CD4-positive, alpha-beta memory T cell (primary cell): Measurements from ENCODE around the gene ZC3H4. TPM values are rescaled to one million over a fixed set of nuclear protein-coding genes. Genes with fewer than 3 reads are reported as not detected.

ENCODE experiments used
- CTCF ChIA-PET: fragments of 350-600 bp; sonication (Branson Sonifier 250); formaldehyde crosslinking; loops from one replicate; lab custom pipeline; 2021; ENCODE audit warnings: inconsistent platforms; ENCODE audit not compliant: partially characterized antibody; lab: Charles Lee
- POLR2A ChIA-PET: fragments of 350-600 bp; sonication (Branson Sonifier 250); formaldehyde crosslinking; loops from one replicate; lab custom pipeline; 2021; ENCODE audit not compliant: partially characterized antibody; lab: Charles Lee
- DNase-seq, 5 donors: peaks; one replicate each; pipeline versions ENCODE4 v3.0.0 to v3.0.0-alpha.2; 2020 to 2022; ENCODE audit warnings: mixed read lengths in 1 of 5
- H3K27ac ChIP-seq: one replicate; pipeline ENCODE4 v1.7.0; 2013; ENCODE audit warnings: low read depth, low read length
- H3K27me3 ChIP-seq: 2 replicates; pipeline ENCODE4 v1.7.0; 2013; ENCODE audit warnings: mild to moderate bottlenecking, low read length, moderate library complexity; ENCODE audit not compliant: insufficient read depth
- H3K36me3 ChIP-seq: 2 replicates; pipeline ENCODE4 v1.7.0; 2013; ENCODE audit warnings: mild to moderate bottlenecking, low read length, moderate library complexity; ENCODE audit not compliant: insufficient read depth
- H3K4me1 ChIP-seq: 2 replicates; pipeline ENCODE4 v1.7.0; 2013; ENCODE audit warnings: mild to moderate bottlenecking, low read length, moderate library complexity; ENCODE audit not compliant: insufficient read depth
- H3K4me3 ChIP-seq, 2 donors: one replicate each; pipeline ENCODE4 v1.7.0; 2013; ENCODE audit warnings: low read length in 2 of 2, mild to moderate bottlenecking in 1 of 2
- H3K9me3 ChIP-seq, 2 donors: one replicate each; pipeline ENCODE4 v1.7.0; 2013; ENCODE audit warnings: low read length in 2 of 2, control low read depth in 1 of 2; ENCODE audit not compliant: control insufficient read depth in 1 of 2
- H3K27ac Mint-ChIP-seq, 7 donors: one replicate each; pipeline ENCODE4 v1.8.0; 2020 to 2021; ENCODE audit warnings: mixed read lengths in 7 of 7, mild to moderate bottlenecking in 6 of 7, inconsistent platforms in 3 of 7, moderate library complexity in 3 of 7
- H3K27me3 Mint-ChIP-seq, 2 donors: one replicate each; pipeline ENCODE4 v1.8.0; 2020 to 2021; ENCODE audit warnings: mixed read lengths in 2 of 2
- H3K36me3 Mint-ChIP-seq, 2 donors: one replicate each; pipeline ENCODE4 v1.8.0; 2020 to 2021; ENCODE audit warnings: mixed read lengths in 2 of 2, inconsistent platforms in 1 of 2, mild to moderate bottlenecking in 1 of 2
- H3K4me1 Mint-ChIP-seq, 4 donors: one replicate each; pipeline ENCODE4 v1.8.0; 2020 to 2021; ENCODE audit warnings: mixed read lengths in 4 of 4, mild to moderate bottlenecking in 1 of 4
- H3K4me3 Mint-ChIP-seq, 8 donors: one replicate each; pipeline ENCODE4 v1.8.0; 2020 to 2021; ENCODE audit warnings: mixed read lengths in 8 of 8, mild to moderate bottlenecking in 7 of 8, moderate library complexity in 6 of 8, inconsistent platforms in 3 of 8
- H3K9me3 Mint-ChIP-seq, 8 donors: one replicate each; pipeline ENCODE4 v1.8.0; 2020 to 2021; ENCODE audit warnings: mixed read lengths in 8 of 8, mild to moderate bottlenecking in 5 of 8, inconsistent platforms in 3 of 8, moderate library complexity in 1 of 8
- intact Hi-C: fragments of 100-400 bp; cut with micrococcal nuclease; formaldehyde crosslinking; loops from one replicate; pipeline ENCODE4 v1.15.1; 2023
- polyA plus RNA-seq, 2 donors: library from polyadenylated mRNA; unstranded; fragments of 300-500 nt; fragmentation: Illumina TruSeq; gene quantifications; one replicate each; pipeline ENCODE4 v1.2.3, GENCODE V29; 2021
- total RNA-seq, 2 experiments: library from RNA; stranded (reverse); gene quantifications; one replicate each; pipeline ENCODE4 v1.2.3, GENCODE V29; 2021

ZC3H4 gene
- total and polyA plus RNA-seq, 4 experiments from 2014 or later = 0.33 to 75.7 (median 39.1) TPM

DNA sequence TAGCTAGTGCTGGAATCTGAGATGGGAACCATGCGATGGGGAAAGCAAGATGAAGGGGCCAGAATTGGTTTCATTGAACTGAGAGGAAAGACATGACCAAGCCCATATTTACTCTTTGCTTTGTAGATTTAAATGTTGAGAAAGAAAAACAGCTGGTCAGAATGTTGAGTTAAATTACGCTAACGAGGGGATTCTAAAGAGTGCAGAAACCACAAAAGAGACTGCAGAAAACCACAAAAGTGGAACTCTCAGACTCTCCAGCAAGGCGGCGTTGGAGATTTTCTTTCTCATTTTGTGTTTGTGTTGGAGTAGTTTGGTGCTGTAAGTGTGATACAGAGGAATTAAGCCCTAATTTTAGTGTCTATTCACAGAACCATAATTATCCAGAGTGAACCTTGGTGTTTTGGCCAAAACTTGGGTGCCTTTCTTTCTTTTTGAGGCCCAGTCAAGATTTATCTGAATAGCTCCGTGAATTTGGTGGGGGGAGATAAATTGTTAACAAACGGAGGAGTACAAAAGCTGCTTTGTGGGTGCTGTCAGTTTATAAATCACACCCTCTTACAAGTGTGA, 43.4 kb upstream of the ZC3H4 start:
- H3K4me3 Mint-ChIP-seq = peak overlapping the region; percentile 62 to 90 (median 82)
- intact Hi-C loops = loop anchor here (5.0 kb wide), 1 partner anchor 70 kb away; no protein-coding TSS in a partner anchor
- H3K27ac ChIP-seq = peak overlapping the region; percentile 43
- peaks cover 24% of the 10 kb centered on the region for H3K36me3 ChIP-seq
- peak in 4 of 5 donors; percentile 28 to 40 (median 32) for DNase-seq
- POLR2A ChIA-PET = interaction anchor here (0.6 to 8.7 kb wide), 14 partner anchors 10 to 117 kb away, joined by 3 to 140 read pairs (median 19); partner anchors contain the start of genes CCDC9, SAE1 and ZC3H4
- peaks cover 19 to 39% of the 10 kb centered on the region in 2 donors for H3K36me3 Mint-ChIP-seq
- no peaks in the 10 kb centered on the region for H3K27me3 ChIP-seq
- H3K9me3 ChIP-seq = no peaks in the 10 kb centered on the region
- H3K9me3 Mint-ChIP-seq = no peaks in the 10 kb centered on the region
- CTCF ChIA-PET = interaction anchor here (1.4 to 22.4 kb wide), 9 partner anchors 10 to 144 kb away, joined by 4 to 609 read pairs (median 20); partner anchors contain the start of gene CCDC9
- peaks cover 68% of the 10 kb centered on the region for H3K4me1 ChIP-seq
- peak overlapping the region in 1 of 2 donors; percentile 17 for H3K4me3 ChIP-seq
- no peaks in the 10 kb centered on the region for H3K27me3 Mint-ChIP-seq
- peaks cover 40 to 69% (median 56%) of the 10 kb centered on the region in 4 donors for H3K4me1 Mint-ChIP-seq
- peak overlapping the region; percentile 76 to 98 (median 90) for H3K27ac Mint-ChIP-seq

GRCh38 chr19:47155148-47155547, 41.6 kb upstream of the ZC3H4 start:
- peaks cover 37% of the 10 kb centered on the region for H3K36me3 ChIP-seq
- H3K4me3 ChIP-seq = no peak overlapping the region
- H3K4me3 Mint-ChIP-seq = peak overlapping the region in 4 of 8 donors; percentile 20 to 26 (median 23)
- H3K9me3 ChIP-seq = no peaks in the 10 kb centered on the region
- no peaks in the 10 kb centered on the region for H3K27me3 Mint-ChIP-seq
- H3K4me1 Mint-ChIP-seq = peaks cover 33 to 71% (median 52%) of the 10 kb centered on the region in 4 donors
- H3K36me3 Mint-ChIP-seq = peaks cover 35 to 51% of the 10 kb centered on the region in 2 donors
- peak overlapping the region in 5 of 7 donors; percentile 37 to 76 (median 68) for H3K27ac Mint-ChIP-seq
- ChIA-PET POLR2A (interaction anchor here (1.1 to 4.8 kb wide), 2 partner anchors 70 to 89 kb away, joined by 3 to 46 read pairs; no protein-coding TSS in a partner anchor), CTCF (interaction anchor here (1.5 to 22.4 kb wide), 4 partner anchors 9 to 95 kb away, joined by 5 to 609 read pairs (median 44); partner anchors contain the start of gene CCDC9)
- H3K27ac ChIP-seq = no peak overlapping the region
- no peak for DNase-seq
- peaks cover 56% of the 10 kb centered on the region for H3K4me1 ChIP-seq
- H3K9me3 Mint-ChIP-seq = no peaks in the 10 kb centered on the region
- intact Hi-C loops = loop anchor here (5.0 kb wide), 1 partner anchor 72 kb away; no protein-coding TSS in a partner anchor
- no peaks in the 10 kb centered on the region for H3K27me3 ChIP-seq

DNA sequence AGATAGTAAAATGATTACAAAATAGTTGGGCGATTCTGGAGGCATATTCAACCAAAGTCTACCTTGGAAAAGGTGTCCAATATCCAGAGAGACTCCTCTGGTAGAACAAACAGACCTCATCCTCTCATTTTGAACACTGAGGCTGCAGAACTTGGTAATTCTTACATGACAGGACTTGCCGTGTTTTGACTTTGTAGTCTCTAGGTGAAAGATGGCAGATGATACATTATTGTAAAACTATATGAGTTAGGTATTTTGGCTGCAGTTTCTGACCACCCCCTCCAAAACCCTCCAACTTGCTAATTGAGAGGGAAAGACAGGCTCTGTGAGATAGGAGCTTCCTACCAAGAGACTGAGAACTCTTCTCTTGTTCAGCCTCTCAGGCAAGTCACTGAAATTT, 39.7 kb upstream of the ZC3H4 start:
- H3K36me3 ChIP-seq = peaks cover 37% of the 10 kb centered on the region
- intact Hi-C loops = no loop called here

GRCh38 chr19:47152632-47153031, 39.1 kb upstream of the ZC3H4 start:
- Histone ChIP-seq H3K9me3 (no peaks in the 10 kb centered on the region), H3K4me3 (no peak overlapping the region), H3K27me3 (no peaks in the 10 kb centered on the region), H3K36me3 (peaks cover 37% of the 10 kb centered on the region), H3K27ac (no peak overlapping the region), H3K4me1 (peaks cover 48% of the 10 kb centered on the region)
- no peaks in the 10 kb centered on the region for H3K27me3 Mint-ChIP-seq
- no peak overlapping the region for H3K4me3 Mint-ChIP-seq
- H3K36me3 Mint-ChIP-seq = peaks cover 41 to 54% of the 10 kb centered on the region in 2 donors
- DNase-seq = no peak
- intact Hi-C loops = no loop called here
- ChIA-PET POLR2A (no interaction called here), CTCF (interaction anchor here (0.6 to 22.4 kb wide), 5 partner anchors 46 to 119 kb away, joined by 3 to 609 read pairs (median 3); partner anchors contain the start of gene CCDC9)
- no peaks in the 10 kb centered on the region for H3K9me3 Mint-ChIP-seq
- H3K27ac Mint-ChIP-seq = no peak overlapping the region
- peaks cover 26 to 68% (median 45%) of the 10 kb centered on the region in 4 donors for H3K4me1 Mint-ChIP-seq

More for the DNA sequence above, 39.7 kb upstream of the ZC3H4 start:
- ChIA-PET POLR2A (interaction anchor here (1.4 kb wide), 1 partner anchor 7 kb away, joined by 4 read pairs; no protein-coding TSS in a partner anchor), CTCF (interaction anchor here (1.4 to 22.4 kb wide), 3 partner anchors 28 to 97 kb away, joined by 3 to 609 read pairs (median 80); partner anchors contain the start of gene CCDC9)
- Histone ChIP-seq H3K4me1 (peaks cover 50% of the 10 kb centered on the region), H3K4me3 (no peak overlapping the region), H3K27me3 (no peaks in the 10 kb centered on the region), H3K9me3 (no peaks in the 10 kb centered on the region), H3K27ac (no peak overlapping the region)
- Mint-ChIP-seq H3K4me1 (peaks cover 28 to 68% (median 45%) of the 10 kb centered on the region in 4 donors), H3K36me3 (peaks cover 41 to 56% of the 10 kb centered on the region in 2 donors), H3K4me3 (no peak overlapping the region), H3K27ac (no peak overlapping the region), H3K9me3 (no peaks in the 10 kb centered on the region), H3K27me3 (no peaks in the 10 kb centered on the region)
- no peak for DNase-seq

DNA sequence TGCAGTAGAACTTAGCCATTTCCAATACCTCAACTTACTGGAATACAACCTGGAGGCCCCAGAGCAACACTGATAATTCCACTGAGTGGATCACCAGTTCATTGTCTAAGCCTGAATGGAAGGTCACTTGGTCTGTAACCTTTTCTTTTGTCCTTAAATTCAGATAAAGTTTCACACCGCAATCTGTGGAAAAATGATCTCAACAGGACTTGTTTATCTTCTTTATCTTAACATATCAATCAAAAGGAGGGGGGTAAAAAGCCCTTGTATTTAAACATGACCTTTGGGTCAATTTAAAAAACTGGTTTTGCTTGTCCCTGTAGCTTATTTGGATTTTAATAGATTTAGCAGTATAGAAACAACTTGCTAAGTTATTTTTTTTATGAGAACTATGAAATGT, 38.6 kb upstream of the ZC3H4 start:
- intact Hi-C loops = no loop called here
- Histone ChIP-seq H3K9me3 (no peaks in the 10 kb centered on the region), H3K27ac (no peak overlapping the region), H3K4me3 (no peak overlapping the region), H3K4me1 (peaks cover 47% of the 10 kb centered on the region), H3K27me3 (no peaks in the 10 kb centered on the region), H3K36me3 (peaks cover 37% of the 10 kb centered on the region)
- Mint-ChIP-seq H3K27me3 (no peaks in the 10 kb centered on the region), H3K27ac (no peak overlapping the region), H3K4me3 (no peak overlapping the region), H3K4me1 (peaks cover 24 to 65% (median 41%) of the 10 kb centered on the region in 4 donors), H3K36me3 (peaks cover 41 to 54% of the 10 kb centered on the region in 2 donors), H3K9me3 (no peaks in the 10 kb centered on the region)
- ChIA-PET CTCF (interaction anchor here (0.6 to 22.4 kb wide), 5 partner anchors 47 to 118 kb away, joined by 3 to 609 read pairs (median 3); partner anchors contain the start of gene CCDC9), POLR2A (no interaction called here)
- no peak for DNase-seq

- POLR2A ChIA-PET = no interaction called here
These were observed 38.1 kb upstream of the ZC3H4 start for GRCh38 chr19:47151627-47152026.

More at GRCh38 chr19:47151627-47152026, 38.1 kb upstream of the ZC3H4 start:
- no peak for DNase-seq
- Mint-ChIP-seq H3K4me3 (no peak overlapping the region), H3K36me3 (peaks cover 46 to 53% of the 10 kb centered on the region in 2 donors), H3K27me3 (no peaks in the 10 kb centered on the region), H3K4me1 (peaks cover 22 to 65% (median 40%) of the 10 kb centered on the region in 4 donors), H3K27ac (peak overlapping the region in 4 of 7 donors; percentile 30 to 72 (median 60)), H3K9me3 (no peaks in the 10 kb centered on the region)
- H3K36me3 ChIP-seq = peaks cover 37% of the 10 kb centered on the region
- H3K9me3 ChIP-seq = no peaks in the 10 kb centered on the region
- CTCF ChIA-PET = interaction anchor here (5.2 to 22.4 kb wide), 2 partner anchors 59 to 98 kb away, joined by 93 to 609 read pairs; partner anchors contain the start of gene CCDC9
- no peak overlapping the region for H3K27ac ChIP-seq
- H3K4me1 ChIP-seq = peaks cover 47% of the 10 kb centered on the region
- H3K4me3 ChIP-seq = no peak overlapping the region
- intact Hi-C loops = no loop called here
- no peaks in the 10 kb centered on the region for H3K27me3 ChIP-seq
